ENCODE measurements around the gene LYPD6B. TPM values are rescaled to one million over a fixed set of nuclear protein-coding genes. Genes with fewer than 3 reads are reported as not detected.
A peak's percentile ranks its signal among the peaks of the same experiment; 100 is the strongest.

The LYPD6B gene
- total RNA-seq, 1 donor = 3.0 TPM

- TF ChIP-seq, protein P1, sequence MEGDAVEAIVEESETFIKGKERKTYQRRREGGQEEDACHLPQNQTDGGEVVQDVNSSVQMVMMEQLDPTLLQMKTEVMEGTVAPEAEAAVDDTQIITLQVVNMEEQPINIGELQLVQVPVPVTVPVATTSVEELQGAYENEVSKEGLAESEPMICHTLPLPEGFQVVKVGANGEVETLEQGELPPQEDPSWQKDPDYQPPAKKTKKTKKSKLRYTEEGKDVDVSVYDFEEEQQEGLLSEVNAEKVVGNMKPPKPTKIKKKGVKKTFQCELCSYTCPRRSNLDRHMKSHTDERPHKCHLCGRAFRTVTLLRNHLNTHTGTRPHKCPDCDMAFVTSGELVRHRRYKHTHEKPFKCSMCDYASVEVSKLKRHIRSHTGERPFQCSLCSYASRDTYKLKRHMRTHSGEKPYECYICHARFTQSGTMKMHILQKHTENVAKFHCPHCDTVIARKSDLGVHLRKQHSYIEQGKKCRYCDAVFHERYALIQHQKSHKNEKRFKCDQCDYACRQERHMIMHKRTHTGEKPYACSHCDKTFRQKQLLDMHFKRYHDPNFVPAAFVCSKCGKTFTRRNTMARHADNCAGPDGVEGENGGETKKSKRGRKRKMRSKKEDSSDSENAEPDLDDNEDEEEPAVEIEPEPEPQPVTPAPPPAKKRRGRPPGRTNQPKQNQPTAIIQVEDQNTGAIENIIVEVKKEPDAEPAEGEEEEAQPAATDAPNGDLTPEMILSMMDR (IDR thresholded peaks at IDR 0.05; ENCODE audit: insufficient read depth, low read depth, low read length) = no peak
- DNase-seq (ENCODE audit: low read depth) = no peak
- no peak overlapping the region for H3K4me3 ChIP-seq (ENCODE audit: low read depth, low read length)
Measured at GRCh38 chr2:149132339-149132738, 93.8 kb downstream of the LYPD6B start.

DNA sequence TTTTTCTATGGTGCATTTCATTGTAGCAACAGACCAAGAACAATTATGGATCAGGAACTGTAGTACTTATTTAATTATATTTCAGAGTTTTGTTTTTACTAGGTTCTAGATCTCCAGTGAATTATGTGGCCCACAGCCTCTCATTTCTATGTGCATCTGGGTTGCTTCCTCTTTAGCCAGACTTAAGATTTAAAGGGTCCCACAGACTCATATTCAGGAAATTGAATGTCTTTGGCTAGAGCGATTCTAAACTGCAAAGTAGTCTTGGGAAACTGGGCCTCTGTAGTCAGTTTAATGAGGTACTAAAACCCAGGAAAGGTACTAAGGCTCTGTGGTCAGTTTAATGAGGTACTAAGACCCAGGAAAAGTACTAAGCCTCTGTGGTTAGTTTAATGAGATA lies 94.4 kb downstream of the LYPD6B start:
- peak; percentile 68 for DNase-seq (ENCODE audit: low read depth)
- TF ChIP-seq, protein P1 (IDR thresholded peaks at IDR 0.05; ENCODE audit: insufficient read depth, low read depth, low read length) = no peak
- no peak overlapping the region for H3K4me3 ChIP-seq (ENCODE audit: low read depth, low read length)

DNA sequence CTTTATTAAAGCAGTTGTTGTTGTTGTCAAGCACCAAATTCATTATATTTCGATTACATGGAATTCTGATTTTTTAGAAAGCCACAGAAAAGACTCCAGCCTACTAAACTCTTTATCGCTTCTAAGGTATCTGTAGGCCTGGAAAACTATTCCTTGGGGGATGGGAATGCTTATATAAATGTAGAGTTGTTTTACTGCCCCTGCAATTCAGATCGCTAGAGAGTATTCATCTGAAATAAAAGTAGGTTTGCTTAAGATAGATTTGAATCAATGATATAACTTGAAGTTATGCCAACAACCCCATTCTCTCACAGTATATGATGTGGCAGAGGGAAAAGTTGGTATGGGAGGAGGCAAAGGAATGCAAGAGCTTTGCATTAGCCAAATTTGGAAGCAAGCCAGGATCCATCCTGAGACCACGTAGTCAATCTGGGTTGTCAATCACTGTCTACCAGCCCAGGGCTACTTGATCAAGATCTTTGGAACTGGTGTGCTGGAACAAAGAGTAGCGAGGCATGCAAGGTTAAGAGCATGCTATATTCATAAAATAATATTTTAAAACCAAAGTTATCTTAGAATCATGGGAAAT lies 95.9 kb downstream of the LYPD6B start:
- DNase-seq (ENCODE audit: low read depth) = no peak
- TF ChIP-seq, protein P1 (IDR thresholded peaks at IDR 0.05; ENCODE audit: insufficient read depth, low read depth, low read length) = no peak
- H3K4me3 ChIP-seq (ENCODE audit: low read depth, low read length) = no peak overlapping the region

DNA sequence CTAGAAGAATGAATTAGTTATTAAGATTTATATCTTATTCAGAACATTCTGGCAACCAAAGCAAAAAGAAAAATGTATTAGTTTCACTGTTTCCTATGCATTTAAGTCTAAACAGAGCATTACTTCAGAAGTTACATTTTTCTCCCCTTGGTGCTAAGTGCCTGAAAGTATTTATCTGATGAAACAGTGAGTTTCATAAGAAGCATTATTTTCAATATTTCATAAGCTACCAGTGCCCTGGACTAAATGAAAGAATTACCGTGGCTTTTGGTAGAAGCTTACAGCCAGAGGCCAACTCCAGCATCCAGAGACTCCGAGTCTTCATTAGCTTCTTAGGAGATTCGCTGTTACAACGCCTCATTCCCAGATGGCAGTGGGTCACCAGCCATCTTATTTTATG lies 97.6 kb downstream of the LYPD6B start:
- no peak overlapping the region for H3K4me3 ChIP-seq (ENCODE audit: low read depth, low read length)
- TF ChIP-seq, protein P1 (IDR thresholded peaks at IDR 0.05; ENCODE audit: insufficient read depth, low read depth, low read length) = no peak
- no peak for DNase-seq (ENCODE audit: low read depth)

- no peak overlapping the region for H3K4me3 ChIP-seq (ENCODE audit: low read depth, low read length)
- DNase-seq (ENCODE audit: low read depth) = no peak
- TF ChIP-seq, protein P1 (IDR thresholded peaks at IDR 0.05; ENCODE audit: insufficient read depth, low read depth, low read length) = no peak
Measured at GRCh38 chr2:149141046-149141445, 102.5 kb downstream of the LYPD6B start.

DNA sequence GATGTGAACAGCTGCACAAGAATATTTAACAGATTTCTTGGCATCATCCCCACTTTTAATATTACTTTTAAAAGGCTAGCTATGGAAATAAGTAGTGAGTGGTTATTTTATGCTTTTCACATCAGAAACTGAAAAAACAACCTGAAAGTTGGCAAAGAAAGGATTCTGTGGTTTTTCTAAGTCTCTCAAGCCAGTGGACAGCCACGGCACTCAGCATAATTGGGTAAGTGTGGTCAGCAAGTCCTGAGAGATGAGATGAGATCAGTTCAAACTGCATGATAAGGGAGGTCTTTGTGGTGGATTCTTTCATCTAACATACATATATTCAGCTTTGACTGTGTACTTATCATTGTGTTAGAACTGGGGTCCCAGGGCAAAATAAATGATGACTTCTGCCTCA lies 105.2 kb downstream of the LYPD6B start:
- TF ChIP-seq, protein P1 (IDR thresholded peaks at IDR 0.05; ENCODE audit: insufficient read depth, low read depth, low read length) = no peak
- H3K4me3 ChIP-seq (ENCODE audit: low read depth, low read length) = no peak overlapping the region
- peak; percentile 47 for DNase-seq (ENCODE audit: low read depth)

Data from fibroblast of villous mesenchyme (primary cell).